H1 (cell line): ENCODE data around the gene INAFM2. TPM values are rescaled to one million over a fixed set of nuclear protein-coding genes. Genes with fewer than 3 reads are reported as not detected.

Experiments
- CBX5 ChIP-seq: fragments of 300-800, 300-1000 bp; sonication (generic); IDR thresholded peaks from 2 replicates; pipeline ENCODE4 v1.7.1; 2016; ENCODE audit warnings: antibody characterized with exemption, low read length, low read depth
- CHD7 ChIP-seq: fragments of 300-600 bp; sonication (generic); IDR thresholded peaks from 2 replicates; pipeline ENCODE4 v1.7.1; 2012; ENCODE audit warnings: low read length, moderate library complexity, mild to moderate bottlenecking, inconsistent platforms; ENCODE audit not compliant: insufficient replicate concordance
- JUN ChIP-seq: IDR thresholded peaks from 2 replicates; pipeline ENCODE4 v1.6.1; 2011; ENCODE audit warnings: low read depth, mild to moderate bottlenecking, improper control_type of control experiment, low read length
- JUND ChIP-seq: IDR thresholded peaks from 2 replicates; pipeline ENCODE4 v1.6.1; 2011; ENCODE audit warnings: mild to moderate bottlenecking, improper control_type of control experiment, low read length
- KDM4A ChIP-seq: IDR thresholded peaks from one replicate; pipeline ENCODE4 v1.7.1; 2012; ENCODE audit warnings: low read depth, mild to moderate bottlenecking, moderate library complexity, low read length, inconsistent platforms; ENCODE audit not compliant: severe bottlenecking
- MAX ChIP-seq: IDR thresholded peaks from 2 replicates; pipeline ENCODE4 v1.6.1; 2012; ENCODE audit warnings: inconsistent platforms
- NRF1 ChIP-seq: IDR thresholded peaks from 2 replicates; pipeline ENCODE4 v1.6.1; 2011; ENCODE audit warnings: mild to moderate bottlenecking, low read depth, low read length, improper control_type of control experiment
- POU5F1 ChIP-seq: IDR thresholded peaks from 2 replicates; pipeline ENCODE4 v1.6.1; 2011; ENCODE audit warnings: low read depth, mild to moderate bottlenecking, low read length, moderate library complexity
- RXRA ChIP-seq: IDR thresholded peaks from 2 replicates; pipeline ENCODE4 v1.6.1; 2011; ENCODE audit warnings: low read depth, mild to moderate bottlenecking, low read length, moderate library complexity; ENCODE audit not compliant: insufficient read depth
- SAP30 ChIP-seq: fragments of 300-600 bp; sonication (generic); IDR thresholded peaks from 2 replicates; pipeline ENCODE4 v1.7.1; 2012; ENCODE audit warnings: low read length, moderate library complexity, mild to moderate bottlenecking, inconsistent platforms; ENCODE audit not compliant: insufficient read depth, insufficient replicate concordance
- SP2 ChIP-seq: IDR thresholded peaks from 2 replicates; pipeline ENCODE4 v1.6.1; 2012; ENCODE audit warnings: mild to moderate bottlenecking, low read length, inconsistent platforms
- TBP ChIP-seq: IDR thresholded peaks from 2 replicates; pipeline ENCODE4 v1.6.1; 2011; ENCODE audit warnings: low read depth, low read length, improper control_type of control experiment
- YY1 ChIP-seq: IDR thresholded peaks from 2 replicates; pipeline ENCODE4 v1.6.1; 2011; ENCODE audit warnings: low read depth, mild to moderate bottlenecking, low read length
- polyA plus RNA-seq, 7 experiments: library from polyadenylated mRNA; depleted of rRNA in 3 of 7; stranded (reverse) in 5 of 7; unstranded in 2 of 7; fragments of >200 nt in 5 of 7; fragments of 200-250 nt in 2 of 7; gene quantifications; 1 replicate in 5 of 7; 2 replicates in 1 of 7; 4 replicates in 1 of 7; pipeline versions ENCODE4 v1.2.1 to v1.2.3, GENCODE V29; 2011 to 2013; ENCODE audit warnings: missing spikeins in 2 of 7, mixed read lengths in 2 of 7
- total RNA-seq: library from RNA; stranded (reverse); fragmentation: NEBNext Ultra II Directional; extraction: Animal tissue kit (Norgen Biotek cat#: 25700); gene quantifications from 2 replicates; pipeline ENCODE4 v1.2.1, GENCODE V29; 2021

Gene INAFM2
- total and polyA plus RNA-seq, 2 of the 8 experiments (the other 6 are each of a cell fraction or from before 2014, with no cell fraction given) = 15.3 to 35.1 TPM

- TF ChIP-seq CHD7 (no peak), JUN (no peak), POU5F1 (no peak), MAX (no peak), SAP30 (no peak), KDM4A (no peak), JUND (no peak), TBP (no peak), CBX5 (no peak), RXRA (no peak), SP2 (no peak), NRF1 (no peak), YY1 (no peak)
These were observed 30.5 kb upstream of the INAFM2 start (continued) for GRCh38 chr15:40293006-40293405.
